GM18519 (cell line): ENCODE data around the gene FAM151B.
"Not testable (repeated sequence)": the region's sequence is repeated elsewhere in the genome, so short reads cannot be mapped to it uniquely, and the experiment has no call there.

Source experiments
- ATAC-seq: cut with Tn5 transposase; IDR thresholded peaks from one replicate; pipeline ENCODE4 v1.9.1; 2021; ENCODE audit warnings: mild to moderate bottlenecking, moderate library complexity; ENCODE audit not compliant: unreplicated experiment, low FRiP score

Gene FAM151B, protein sequence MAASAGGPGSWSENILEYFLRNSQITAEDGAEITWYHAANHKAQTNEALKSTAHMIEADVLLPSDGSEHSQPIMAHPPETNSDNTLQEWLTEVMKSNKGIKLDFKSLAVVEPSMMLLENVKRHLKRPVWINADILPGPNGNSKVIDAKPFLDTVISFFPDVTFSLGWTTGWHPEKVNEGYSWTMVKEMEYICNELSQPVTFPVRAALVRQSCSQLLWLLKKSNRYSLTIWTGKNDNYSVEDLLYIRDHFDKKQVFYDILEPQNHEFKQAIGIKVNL

DNA sequence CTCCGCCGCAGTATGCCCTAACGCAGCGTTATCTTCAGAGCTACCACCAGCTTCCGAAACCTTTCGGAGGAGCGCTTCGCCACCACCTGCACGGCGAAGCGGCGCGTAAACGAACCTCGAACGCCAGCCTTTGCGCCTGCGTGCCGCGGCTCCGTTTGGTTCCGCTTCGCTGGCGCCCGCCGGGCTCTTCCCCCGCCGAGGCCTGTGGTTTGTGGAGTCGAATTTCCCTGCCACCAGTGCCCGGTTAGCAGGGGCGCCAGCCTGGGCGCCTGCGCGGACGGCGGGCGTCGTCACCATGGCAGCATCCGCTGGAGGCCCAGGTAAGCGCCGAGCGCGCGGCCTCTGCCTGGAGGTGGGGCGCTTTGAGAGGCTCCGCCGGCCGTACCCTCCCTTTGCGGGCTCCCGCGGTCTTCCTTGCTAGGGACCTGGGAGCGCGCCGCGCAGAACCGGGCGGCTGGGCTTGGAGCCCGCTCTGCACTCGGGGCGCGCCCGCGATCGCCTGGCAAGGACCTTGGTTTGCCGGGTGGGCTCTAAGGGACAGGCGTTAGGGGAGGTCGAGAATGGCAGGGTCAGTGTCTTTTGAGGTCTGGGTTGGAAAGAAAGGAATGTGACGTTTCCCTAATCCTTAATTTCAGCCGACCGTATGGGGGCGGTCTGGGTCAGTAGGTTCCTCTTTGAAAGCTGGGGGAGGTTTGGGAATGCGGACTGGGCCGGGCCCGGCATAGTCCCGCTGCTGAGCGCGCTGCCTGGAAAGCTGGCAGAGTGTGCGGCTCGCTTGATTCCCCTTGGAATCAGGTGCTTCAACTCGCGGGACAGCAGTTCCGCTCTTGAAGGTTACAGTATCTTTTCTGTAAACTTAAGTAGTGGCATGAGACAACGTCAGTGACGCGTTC is at the start of gene FAM151B:
TSS of gene FAM151B (plus strand) at position 272 of the 893 bp plus-strand sequence. CDS start at position 296, 24 bp downstream.
- peak; percentile 64 for ATAC-seq

DNA sequence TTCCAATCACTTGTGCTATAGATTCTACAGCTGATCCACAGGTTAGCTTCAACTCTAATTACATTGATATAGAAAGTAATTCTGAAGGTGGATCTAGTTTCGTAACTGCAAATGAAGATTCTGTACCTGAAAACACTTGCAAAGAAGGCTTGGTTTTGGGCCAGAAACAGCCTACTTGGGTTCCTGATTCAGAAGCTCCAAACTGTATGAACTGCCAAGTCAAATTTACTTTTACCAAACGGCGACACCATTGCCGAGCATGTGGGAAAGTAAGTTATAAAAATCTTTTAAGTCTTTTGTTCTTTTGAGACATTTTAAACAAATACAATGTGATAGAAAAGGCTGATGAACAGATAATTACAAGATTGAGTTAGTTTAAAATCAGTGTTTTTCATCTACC is 49.2 kb upstream of the FAM151B start:
- no peak for ATAC-seq

DNA sequence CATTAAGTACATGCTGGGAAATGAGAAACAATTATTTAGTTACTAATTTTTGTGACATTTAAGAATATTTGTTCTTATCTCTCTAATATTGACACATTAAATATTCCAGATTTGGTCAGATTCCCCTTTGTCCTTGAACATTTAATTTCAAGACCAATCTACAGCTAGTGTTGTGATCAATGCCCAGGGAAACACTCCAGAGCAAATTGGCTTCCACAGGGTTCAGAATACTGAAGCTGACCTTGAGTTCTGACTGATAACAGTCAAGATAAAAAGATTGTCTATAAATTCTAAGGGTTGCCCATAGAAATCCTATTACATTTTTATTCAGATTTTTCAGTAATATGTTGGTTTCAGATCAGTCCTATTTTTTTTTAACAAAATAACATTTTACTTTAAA is 48.7 kb upstream of the FAM151B start:
- ATAC-seq: no peak

DNA sequence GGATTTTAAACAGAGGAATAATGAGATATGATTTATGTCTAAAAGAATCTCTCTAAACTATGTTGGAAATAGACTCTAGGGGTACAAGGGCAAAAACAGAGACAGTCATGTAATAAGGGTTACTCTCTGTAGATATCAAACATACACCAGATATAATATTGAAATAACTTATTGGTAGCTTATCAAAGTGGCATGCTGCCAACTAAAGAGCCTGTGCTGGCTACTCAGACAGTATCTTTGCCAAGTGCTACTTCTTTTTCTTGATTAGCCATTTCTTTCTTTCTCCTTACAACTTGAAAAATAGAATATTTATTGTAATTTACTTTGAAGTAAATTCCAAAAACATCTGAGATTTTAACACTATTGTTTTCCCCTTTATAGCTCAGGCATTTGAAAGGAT is 45.2 kb upstream of the FAM151B start:
- ATAC-seq: no peak

DNA sequence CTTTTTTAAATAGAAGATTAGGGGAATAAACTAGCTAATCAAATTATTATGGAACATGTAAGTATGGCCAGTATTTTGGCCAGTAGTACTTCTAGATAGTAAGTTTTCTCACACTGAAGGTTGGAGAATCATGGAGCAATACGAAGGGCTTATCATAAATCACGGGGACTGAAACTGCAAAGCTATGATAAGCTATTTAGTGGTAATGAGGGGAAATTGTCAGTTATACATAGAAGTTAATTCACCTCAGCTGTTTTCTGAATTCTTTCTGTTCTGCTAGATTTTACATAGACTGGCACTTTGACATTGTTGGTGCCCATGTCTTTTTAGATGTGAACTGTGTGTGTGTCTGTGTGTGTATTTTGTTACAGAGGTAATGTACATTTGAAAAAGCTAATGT is 34.5 kb upstream of the FAM151B start:
- ATAC-seq: no peak

DNA sequence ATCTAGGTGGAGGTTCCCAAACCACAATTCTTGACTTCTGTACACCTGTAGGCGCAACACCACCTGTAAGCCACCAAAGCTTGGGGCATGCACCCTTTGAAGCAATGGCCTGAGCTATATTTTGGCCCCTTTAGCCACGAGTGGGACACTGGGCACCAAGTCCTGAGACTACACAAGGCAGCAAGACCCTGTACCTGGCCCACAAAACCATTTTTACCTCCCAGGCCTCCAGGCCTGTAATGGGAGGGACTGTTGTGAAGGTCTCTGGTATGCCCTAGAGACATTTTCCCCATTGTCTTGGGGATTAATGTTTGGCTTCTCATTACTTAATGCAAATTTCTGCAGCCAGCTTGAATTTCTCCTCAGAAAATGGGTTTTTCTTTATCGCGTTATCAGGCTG is 24.6 kb upstream of the FAM151B start:
- ATAC-seq: no peak

DNA sequence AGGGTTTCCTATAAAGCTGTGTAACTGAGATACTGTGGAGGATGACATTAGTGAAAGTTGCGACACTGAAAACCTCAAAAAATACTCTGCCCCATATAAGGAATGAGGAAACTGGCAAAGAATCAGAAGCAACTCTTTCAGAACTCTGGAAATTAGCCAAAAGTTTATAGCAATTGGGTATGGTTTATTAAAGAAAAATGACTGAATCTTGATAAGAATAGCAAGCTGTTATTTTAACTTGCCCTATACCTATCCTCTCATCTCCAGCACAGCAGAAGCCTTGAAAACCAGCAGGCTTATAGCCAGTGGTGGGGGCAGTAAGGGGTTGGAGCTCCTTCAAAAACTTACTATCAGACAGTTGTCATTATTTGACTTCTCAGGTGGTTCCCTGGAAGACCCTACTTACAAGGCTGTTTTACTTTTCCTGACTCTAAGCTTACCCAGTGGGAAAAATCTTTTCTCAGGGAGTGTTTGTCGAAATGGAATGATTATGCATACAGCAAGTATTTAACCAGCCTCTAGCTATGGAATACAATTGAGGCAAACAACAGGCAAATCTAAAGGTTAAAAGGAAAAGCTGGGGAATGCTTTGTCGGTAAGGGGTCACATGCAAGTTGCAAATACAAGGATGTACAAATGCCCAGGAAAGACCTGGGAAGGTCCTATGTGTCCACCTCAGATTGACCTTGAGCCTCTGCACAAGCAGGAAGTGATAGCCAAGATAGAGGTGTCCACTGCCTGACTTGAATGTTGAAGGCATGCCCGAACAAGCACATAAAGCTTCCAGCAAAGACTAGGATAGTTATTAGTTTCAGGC is 21.0 kb upstream of the FAM151B start:
- no peak for ATAC-seq

DNA sequence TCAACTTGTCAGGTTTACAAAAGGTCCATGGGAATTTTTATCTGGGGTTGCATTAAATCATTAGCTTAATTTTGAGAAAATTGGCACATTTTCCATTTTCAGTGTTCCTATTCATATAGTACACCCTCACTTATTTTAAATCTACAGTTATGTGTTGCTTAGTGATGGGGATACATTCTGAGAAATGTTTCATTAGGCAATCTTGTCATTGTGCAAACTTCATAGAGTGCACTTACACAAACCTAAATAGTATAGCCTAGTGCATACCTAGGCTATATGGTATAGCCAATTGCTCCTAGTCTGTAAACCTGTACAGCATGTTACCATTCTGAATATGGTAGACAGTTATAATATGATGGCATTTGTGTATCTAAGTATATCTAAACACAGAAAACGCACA is 19.8 kb upstream of the FAM151B start:
- no peak for ATAC-seq

DNA sequence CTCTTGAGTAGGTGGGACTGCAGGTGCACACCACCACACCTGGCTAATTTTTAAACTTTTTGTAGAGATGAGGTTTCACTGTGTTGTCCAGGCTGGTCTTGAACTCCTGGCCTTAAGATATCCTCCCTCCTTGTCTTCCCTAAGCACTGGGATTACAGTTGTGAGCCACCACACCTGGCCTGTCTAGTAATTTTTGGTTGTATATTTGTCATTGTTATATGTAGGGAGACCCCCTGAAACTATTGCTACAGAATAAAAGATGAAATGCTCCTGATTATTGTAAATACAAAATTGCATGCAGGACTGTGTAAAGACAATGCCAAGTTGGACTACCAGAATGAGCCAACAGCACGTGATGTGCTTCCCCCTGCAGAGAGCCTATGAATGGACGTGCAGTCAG is 17.3 kb upstream of the FAM151B start:
- ATAC-seq: not testable (repeated sequence)

DNA sequence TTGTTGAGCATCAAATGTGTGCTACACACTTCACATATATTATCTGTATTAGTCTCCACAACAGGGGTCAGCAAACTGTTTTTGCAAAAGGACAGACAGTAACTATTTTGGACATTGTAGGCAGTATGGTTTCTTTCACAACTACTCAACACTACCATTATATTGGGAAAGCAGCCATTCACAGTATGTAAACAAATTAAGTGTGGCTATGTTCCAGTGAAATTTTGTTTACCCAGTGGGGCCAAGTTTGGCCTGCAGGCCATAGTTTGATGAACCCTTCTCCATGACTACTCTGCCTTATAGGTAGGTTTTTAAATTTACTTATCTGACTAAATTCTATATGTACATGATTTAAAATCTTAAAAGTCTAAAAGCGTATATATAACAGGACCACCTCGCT is 13.0 kb upstream of the FAM151B start:
- no peak for ATAC-seq

DNA sequence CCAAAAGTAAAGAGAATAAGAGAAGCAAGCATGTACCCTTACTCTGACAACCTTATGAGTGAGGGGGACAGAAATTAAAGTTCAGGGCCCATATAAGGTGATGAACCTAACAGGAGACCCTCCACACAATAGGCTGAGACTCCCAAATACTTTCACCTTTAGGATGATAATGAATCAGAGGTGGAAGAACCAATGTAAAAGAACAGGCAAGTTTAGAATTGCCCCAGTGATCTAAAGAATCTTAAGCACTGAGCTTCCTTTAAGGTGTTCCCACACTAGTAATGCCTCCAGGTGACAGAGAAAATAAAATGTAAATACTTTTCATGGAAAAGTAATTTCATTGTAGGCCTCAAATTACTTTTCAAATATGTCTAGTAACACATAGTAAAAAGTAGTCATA is 8.2 kb upstream of the FAM151B start:
- ATAC-seq: no peak

DNA sequence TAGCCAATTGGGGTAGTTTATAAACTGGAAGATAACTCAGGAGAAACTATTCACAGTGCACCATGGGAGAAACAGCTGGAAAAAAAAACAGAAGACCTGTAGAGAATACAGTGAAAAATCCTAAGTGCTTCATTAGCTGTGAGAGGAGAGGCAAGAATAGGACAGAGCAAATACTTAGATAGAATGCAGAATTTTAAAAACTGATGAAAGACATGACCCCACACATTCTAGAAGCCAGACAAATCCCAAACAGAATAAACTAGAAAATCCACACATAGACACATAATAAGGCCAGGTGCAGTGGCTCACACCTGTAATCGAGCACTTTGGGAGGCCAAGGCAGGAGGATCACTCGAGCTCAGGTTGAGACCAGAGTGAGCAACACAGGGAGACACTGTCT is 7.5 kb upstream of the FAM151B start:
- no peak for ATAC-seq

DNA sequence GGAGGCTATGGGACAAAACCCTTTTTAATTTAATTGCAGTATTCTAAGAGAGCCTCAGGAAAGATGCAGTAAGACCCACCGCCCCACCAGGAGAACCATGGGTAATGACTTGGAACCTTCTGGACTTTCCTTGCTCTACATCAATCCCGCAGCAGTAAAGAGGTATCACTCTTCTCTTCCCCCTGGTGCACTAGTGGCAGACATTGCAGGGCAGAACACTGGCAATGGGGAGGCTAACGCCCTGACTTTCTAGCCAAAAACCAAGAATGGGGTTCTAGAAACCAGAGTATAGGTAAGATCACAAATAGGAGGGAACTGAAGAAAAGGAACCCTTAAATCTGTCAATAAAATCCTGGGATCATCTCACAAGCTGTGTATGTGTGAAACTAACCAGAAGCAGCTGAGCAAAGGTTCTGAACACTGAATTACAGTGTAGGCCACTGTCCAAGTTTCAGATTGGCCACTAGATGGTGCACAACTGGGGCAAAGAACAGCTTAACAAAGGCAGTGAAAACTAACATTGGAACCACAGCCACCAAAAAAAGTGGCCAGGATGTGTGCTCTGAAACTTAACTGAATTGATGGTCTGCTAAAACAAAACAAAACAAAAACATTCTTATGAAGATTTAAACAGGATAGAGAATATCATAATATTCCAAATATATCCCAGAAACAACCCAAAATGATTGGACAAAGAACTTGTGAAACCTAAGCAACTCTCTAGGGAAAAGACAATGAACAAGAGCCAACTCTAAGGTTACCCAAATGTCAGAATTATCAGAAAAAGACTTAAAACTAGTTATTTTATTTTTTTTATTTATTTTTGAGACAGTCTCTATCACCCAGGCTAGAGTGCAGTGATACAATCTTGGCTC is 6.6 kb upstream of the FAM151B start:
- ATAC-seq: no peak

DNA sequence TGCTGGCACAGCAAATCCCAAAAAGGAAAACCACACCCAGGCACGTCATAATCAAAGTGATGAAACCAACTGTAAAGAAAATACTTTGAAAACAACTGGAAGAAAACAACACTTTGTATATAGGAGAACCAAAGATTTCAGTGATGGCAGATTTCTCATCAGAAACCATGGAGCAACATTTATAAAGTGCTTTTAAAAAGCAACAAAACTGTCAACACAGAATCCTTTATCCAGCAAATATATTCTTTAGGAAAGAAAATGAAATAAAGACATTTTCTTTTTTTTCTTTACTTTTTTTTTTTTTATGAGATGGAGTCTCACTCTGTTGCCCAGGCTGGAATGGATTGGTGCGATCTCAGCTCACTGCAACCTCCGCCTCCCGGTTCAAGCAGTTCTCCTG is 5.3 kb upstream of the FAM151B start:
- no peak for ATAC-seq

DNA sequence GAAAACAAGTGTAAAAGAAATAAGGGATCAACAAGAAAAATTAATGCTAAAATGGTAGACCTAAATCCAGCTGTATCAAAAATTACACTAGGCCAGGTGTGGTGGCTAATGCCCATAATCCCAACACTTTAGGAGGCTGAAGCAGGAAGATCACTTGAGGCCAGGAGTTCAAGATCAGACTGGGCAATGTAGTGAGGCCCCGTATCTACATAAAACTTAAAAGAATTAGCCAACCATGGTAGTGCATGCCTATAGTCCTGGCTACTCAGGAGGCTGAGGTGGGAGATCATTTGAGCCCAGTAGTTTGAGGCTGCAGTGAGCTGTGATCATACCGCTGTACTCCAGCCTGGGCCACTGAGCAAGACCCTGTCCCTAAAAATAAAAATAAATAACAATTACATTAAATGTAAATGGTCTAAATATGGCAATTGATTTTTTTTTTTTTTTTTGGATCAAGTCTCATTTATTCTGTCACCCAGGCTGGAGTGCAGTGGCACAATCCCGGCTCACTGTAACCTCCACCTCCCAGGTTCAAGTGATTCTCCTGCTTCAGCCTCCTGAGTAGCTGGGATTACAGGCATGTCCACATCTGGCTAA is 4.2 kb upstream of the FAM151B start:
- ATAC-seq: no peak

DNA sequence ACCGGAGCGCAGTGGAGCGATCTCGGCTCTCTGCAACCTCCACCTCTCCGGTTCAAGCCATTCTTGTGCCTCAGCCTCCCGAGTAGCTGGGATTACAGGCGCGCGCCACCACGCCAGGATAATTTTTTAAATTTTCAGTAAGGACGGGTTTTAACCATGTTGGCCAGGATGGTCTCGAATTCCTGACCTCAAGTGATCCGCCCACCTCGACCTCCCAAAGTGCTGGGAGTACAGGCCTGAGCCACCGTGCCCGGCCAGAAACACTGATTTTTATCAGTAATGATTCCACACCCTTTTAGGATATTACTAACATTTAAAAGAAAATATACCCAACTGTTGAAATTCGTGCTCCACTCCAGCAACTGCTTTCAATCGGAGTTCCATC is 464 bp upstream of the FAM151B start:
- no peak for ATAC-seq

DNA sequence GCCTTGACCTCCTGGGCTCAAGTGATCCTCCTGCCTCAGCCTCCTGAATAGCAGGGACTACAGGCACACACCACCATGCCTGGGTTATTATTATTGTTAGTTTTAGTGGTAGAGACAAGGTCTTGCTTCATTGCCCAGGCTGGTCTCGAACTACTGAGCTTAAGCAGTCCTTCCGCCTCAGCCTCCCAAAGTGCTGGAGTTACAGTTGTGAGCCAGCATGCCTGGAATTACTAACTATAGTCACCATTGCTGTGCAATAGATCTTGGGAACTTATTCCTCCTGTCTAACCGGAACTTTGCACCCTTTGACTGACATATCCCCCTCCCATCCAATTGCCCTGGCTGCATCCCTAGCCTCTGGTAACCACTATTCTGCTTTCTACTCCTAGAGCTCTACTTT is 3.4 kb downstream of the FAM151B start:
- no peak for ATAC-seq

DNA sequence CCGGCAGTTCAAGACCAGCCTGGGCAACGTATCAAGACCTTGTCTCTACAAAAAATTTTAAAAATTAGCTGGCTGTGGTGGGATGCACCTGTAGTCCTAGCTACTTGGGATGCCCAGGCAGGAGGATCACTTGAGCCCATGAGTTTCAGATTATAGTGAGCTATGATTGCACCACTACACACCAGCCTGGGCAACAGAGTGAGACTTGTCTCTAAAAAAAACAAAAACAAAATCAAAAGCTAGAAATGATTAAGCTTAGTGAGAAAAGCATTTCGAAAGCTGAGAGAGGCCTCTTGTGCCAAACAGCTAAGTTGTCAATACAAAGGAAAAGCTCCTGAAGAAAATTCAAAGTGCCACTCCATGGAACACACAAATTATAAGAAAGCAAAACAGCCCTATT is 4.8 kb downstream of the FAM151B start:
- no peak for ATAC-seq

DNA sequence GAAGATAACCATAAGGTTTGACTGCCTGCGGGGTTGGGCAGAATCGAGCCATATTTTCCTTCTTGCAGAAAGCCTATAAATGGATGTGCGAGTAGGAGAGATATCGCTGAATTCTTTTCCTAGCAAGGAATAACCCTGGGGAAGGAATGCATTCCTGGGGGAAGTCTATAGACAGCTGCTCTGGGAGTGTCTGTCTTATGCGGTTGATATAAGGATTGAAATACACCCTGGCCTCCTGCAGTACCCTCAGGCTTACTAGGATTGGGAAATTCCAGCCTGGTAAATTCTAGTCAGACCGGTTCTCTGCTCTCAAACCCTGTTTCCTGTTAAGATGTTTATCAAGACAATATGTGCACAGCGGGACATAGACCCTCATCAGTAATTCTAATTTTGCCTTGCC is 5.5 kb downstream of the FAM151B start:
- ATAC-seq: not testable (repeated sequence)

DNA sequence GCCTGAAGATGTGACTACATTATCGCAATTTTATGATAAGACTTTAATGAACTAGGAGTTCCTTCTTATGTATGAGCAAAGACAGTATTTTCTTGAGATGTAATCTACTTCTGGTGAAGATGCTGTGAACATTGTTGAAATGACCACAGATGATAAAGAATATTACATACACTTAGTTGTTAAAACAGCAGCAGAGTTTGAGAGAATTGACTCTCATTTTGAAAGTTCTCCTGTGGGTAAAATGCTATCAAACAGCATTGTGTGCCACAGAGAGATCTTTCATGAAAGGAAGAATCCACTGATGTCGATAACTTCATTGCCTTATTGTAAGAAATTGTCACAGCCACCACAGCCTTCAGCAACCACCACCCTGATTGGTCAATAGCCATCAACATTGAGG is 8.0 kb downstream of the FAM151B start:
- no peak for ATAC-seq
